GM18873 (cell line): ENCODE data around the gene KIAA0319L.

Experiments
- ATAC-seq: cut with Tn5 transposase; IDR thresholded peaks from one replicate; pipeline ENCODE4 v1.9.1; 2021; ENCODE audit warnings: mild to moderate bottlenecking, moderate library complexity, moderate number of reproducible peaks; ENCODE audit not compliant: unreplicated experiment, low FRiP score

Gene KIAA0319L

GRCh38 chr1:35452106-35452774 is 105.0 kb downstream of the KIAA0319L start:
- no peak for ATAC-seq

GRCh38 chr1:35451125-35451528 is 106.1 kb downstream of the KIAA0319L start:
- ATAC-seq: no peak

- no peak for ATAC-seq
Measured at GRCh38 chr1:35449334-35450008, 107.7 kb downstream of the KIAA0319L start.

- ATAC-seq: no peak
Measured at GRCh38 chr1:35448344-35448801, 108.8 kb downstream of the KIAA0319L start.

- ATAC-seq: no peak
Measured at GRCh38 chr1:35447278-35447677, 109.9 kb downstream of the KIAA0319L start.

- no peak for ATAC-seq
Measured at GRCh38 chr1:35444519-35444774, 112.8 kb downstream of the KIAA0319L start.

GRCh38 chr1:35443768-35444518 is 113.3 kb downstream of the KIAA0319L start:
- ATAC-seq: no peak

GRCh38 chr1:35442734-35443133 is 114.5 kb downstream of the KIAA0319L start:
- ATAC-seq: no peak

GRCh38 chr1:35441926-35442579 is 115.2 kb downstream of the KIAA0319L start:
- no peak for ATAC-seq

- ATAC-seq: no peak
Measured at GRCh38 chr1:35439626-35440025, 117.6 kb downstream of the KIAA0319L start.

- no peak for ATAC-seq
Measured at GRCh38 chr1:35437200-35437599, 120.0 kb downstream of the KIAA0319L start.

- no peak for ATAC-seq
Measured at GRCh38 chr1:35436078-35436477, 121.1 kb downstream of the KIAA0319L start.

GRCh38 chr1:35434703-35435102 is 122.5 kb downstream of the KIAA0319L start:
- ATAC-seq: no peak

GRCh38 chr1:35433714-35434113 is 123.5 kb downstream of the KIAA0319L start:
- ATAC-seq: no peak

GRCh38 chr1:35432231-35432630 is 125.0 kb downstream of the KIAA0319L start:
- no peak for ATAC-seq

GRCh38 chr1:35431173-35431599 is 126.0 kb downstream of the KIAA0319L start:
- no peak for ATAC-seq

GRCh38 chr1:35430762-35431161 is 126.4 kb downstream of the KIAA0319L start:
- ATAC-seq: no peak

GRCh38 chr1:35428360-35428759 is 128.8 kb downstream of the KIAA0319L start:
- ATAC-seq: no peak

- ATAC-seq: no peak
Measured at GRCh38 chr1:35426097-35426586, 131.1 kb downstream of the KIAA0319L start.

GRCh38 chr1:35408925-35409324 is 148.3 kb downstream of the KIAA0319L start:
- no peak for ATAC-seq

GRCh38 chr1:35407743-35408142 is 149.5 kb downstream of the KIAA0319L start:
- ATAC-seq: no peak
